ENCODE data around the gene DDX11.
"Not testable (repeated sequence)": the region's sequence is repeated elsewhere in the genome, so short reads cannot be mapped to it uniquely, and the experiment has no call there.

DNA sequence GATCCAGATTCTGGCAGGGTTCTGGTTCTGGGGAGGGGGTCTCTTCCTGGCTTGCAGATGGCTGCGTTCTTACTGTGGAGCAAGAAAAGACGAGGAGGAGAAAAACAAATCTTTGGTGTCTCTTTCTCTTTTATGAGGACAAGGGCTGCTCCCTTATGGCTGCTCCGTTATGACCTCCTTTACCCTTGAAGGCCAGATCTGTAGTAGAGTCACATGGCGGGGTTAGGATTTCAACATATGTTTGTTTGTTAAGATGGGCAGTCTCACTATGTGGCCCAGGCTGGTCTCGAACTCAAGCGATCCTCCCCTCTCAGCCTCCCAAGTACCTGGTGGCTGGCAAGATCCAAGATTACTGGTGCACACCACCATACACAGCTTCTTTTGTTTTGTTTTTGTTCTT, 5.8 kb downstream of the DDX11 start:
- not testable (repeated sequence) for TF ChIP-seq CTCF, POLR2AphosphoS5 (IDR thresholded peaks at IDR 0.05)
